ENCODE measurements around the gene COMMD1.

- TF ChIP-seq CTCF (IDR thresholded peaks at IDR 0.05): no peak
- no peak for TF ChIP-seq POLR2AphosphoS5 (IDR thresholded peaks at IDR 0.05; ENCODE audit: low read depth, low read length)
- TF ChIP-seq, protein P1, sequence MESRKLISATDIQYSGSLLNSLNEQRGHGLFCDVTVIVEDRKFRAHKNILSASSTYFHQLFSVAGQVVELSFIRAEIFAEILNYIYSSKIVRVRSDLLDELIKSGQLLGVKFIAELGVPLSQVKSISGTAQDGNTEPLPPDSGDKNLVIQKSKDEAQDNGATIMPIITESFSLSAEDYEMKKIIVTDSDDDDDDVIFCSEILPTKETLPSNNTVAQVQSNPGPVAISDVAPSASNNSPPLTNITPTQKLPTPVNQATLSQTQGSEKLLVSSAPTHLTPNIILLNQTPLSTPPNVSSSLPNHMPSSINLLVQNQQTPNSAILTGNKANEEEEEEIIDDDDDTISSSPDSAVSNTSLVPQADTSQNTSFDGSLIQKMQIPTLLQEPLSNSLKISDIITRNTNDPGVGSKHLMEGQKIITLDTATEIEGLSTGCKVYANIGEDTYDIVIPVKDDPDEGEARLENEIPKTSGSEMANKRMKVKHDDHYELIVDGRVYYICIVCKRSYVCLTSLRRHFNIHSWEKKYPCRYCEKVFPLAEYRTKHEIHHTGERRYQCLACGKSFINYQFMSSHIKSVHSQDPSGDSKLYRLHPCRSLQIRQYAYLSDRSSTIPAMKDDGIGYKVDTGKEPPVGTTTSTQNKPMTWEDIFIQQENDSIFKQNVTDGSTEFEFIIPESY (IDR thresholded peaks at IDR 0.05; ENCODE audit: borderline replicate concordance, low read depth): no peak
- TF ChIP-seq RAD21 (IDR thresholded peaks at IDR 0.05; ENCODE audit: low read length): no peak
- TF ChIP-seq TCF12 (IDR thresholded peaks at IDR 0.05): no peak
- TF ChIP-seq EP300 (IDR thresholded peaks at IDR 0.05; ENCODE audit: borderline replicate concordance in 1 of 2, low read depth in 1 of 2, low read length in 1 of 2): no peak
- no peak for TF ChIP-seq FOSL2 (IDR thresholded peaks at IDR 0.05; ENCODE audit: borderline replicate concordance, low read depth)
Measured at GRCh38 chr2:62143696-62144095, 238.2 kb downstream of the COMMD1 start.
